Right atrium auricular region (tissue), 2 donors: Measurements from ENCODE around the gene SCARF2. TPM values are rescaled to one million over a fixed set of nuclear protein-coding genes. Genes with fewer than 3 reads are reported as not detected.
A peak's percentile ranks its signal among the peaks of the same experiment; 100 is the strongest.

Source experiments
- DNase-seq: peaks from one replicate; pipeline ENCODE4 v3.0.0-alpha.2; 2019; ENCODE audit warnings: low spot score
- H3K27ac ChIP-seq, 2 donors: fragments of 200-600 bp; sonication (generic); 1 replicate in 1 of 2; 2 replicates in 1 of 2; pipeline ENCODE4 v1.5.1; 2016 to 2019
- H3K27me3 ChIP-seq, 2 donors: fragments of 200-600 bp; sonication (generic); one replicate each; pipeline versions ENCODE4 v1.5.1 to v1.6.0; 2017 to 2019
- H3K36me3 ChIP-seq: fragments of 200-600 bp; sonication (generic); one replicate; pipeline ENCODE4 v1.5.1; 2016
- H3K4me1 ChIP-seq, 2 donors: fragments of 200-600 bp; sonication (generic); one replicate each; pipeline versions ENCODE4 v1.5.1 to v1.6.0; 2017 to 2019
- H3K4me3 ChIP-seq, 2 donors: fragments of 200-600 bp; sonication (generic); 1 replicate in 1 of 2; 2 replicates in 1 of 2; pipeline ENCODE4 v1.5.1; 2017 to 2019; ENCODE audit warnings: mild to moderate bottlenecking in 1 of 2, moderate library complexity in 1 of 2
- H3K9me3 ChIP-seq, 2 donors: fragments of 200-600 bp; sonication (generic); one replicate each; pipeline ENCODE4 v1.5.1; 2019
- CTCF ChIP-seq, 2 donors: fragments of 200-600 bp; sonication (generic); IDR thresholded peaks; one replicate each; pipeline ENCODE4 v1.5.1; 2019; ENCODE audit warnings: antibody characterized with exemption in 2 of 2
- total RNA-seq, 2 donors: library from RNA; depleted of rRNA; stranded (reverse); fragments of >200 nt; gene quantifications; one replicate each; pipeline ENCODE4 v1.1.0, GENCODE V29; 2016

The SCARF2 gene
- total RNA-seq, 2 donors from 2014 or later = 6.5 to 11.0 TPM

- no peak for DNase-seq
- no peaks in the 10 kb centered on the region for H3K36me3 ChIP-seq
- TF ChIP-seq CTCF (IDR thresholded peaks at IDR 0.05) = no peak
- H3K27ac ChIP-seq = peak overlapping the region; percentile 77 to 81
- H3K9me3 ChIP-seq = no peaks in the 10 kb centered on the region
- no peaks in the 10 kb centered on the region for H3K27me3 ChIP-seq
- peaks cover 0 to 45% of the 10 kb centered on the region in 2 donors for H3K4me1 ChIP-seq
- H3K4me3 ChIP-seq = peak overlapping the region in 1 of 2 donors; percentile 71
These were observed 1.3 kb upstream of the SCARF2 start for GRCh38 chr22:20438678-20439492.

- H3K4me3 ChIP-seq = peak overlapping the region; percentile 53 to 71
- H3K36me3 ChIP-seq = no peaks in the 10 kb centered on the region
- peak overlapping the region; percentile 77 to 81 for H3K27ac ChIP-seq
- no peak for TF ChIP-seq CTCF (IDR thresholded peaks at IDR 0.05)
- H3K4me1 ChIP-seq = peaks cover 0 to 45% of the 10 kb centered on the region in 2 donors
- H3K9me3 ChIP-seq = no peaks in the 10 kb centered on the region
- H3K27me3 ChIP-seq = no peaks in the 10 kb centered on the region
- no peak for DNase-seq
These were observed 727 bp upstream of the SCARF2 start for GRCh38 chr22:20438427-20438677.

- peaks cover 0 to 41% of the 10 kb centered on the region in 2 donors for H3K4me1 ChIP-seq
- H3K9me3 ChIP-seq = no peaks in the 10 kb centered on the region
- TF ChIP-seq CTCF (IDR thresholded peaks at IDR 0.05) = no peak
- no peak for DNase-seq
- H3K4me3 ChIP-seq = peak overlapping the region; percentile 53 to 71
- H3K27me3 ChIP-seq = no peaks in the 10 kb centered on the region
- H3K36me3 ChIP-seq = no peaks in the 10 kb centered on the region
- peak overlapping the region; percentile 68 to 72 for H3K27ac ChIP-seq
These were observed 635 bp downstream of the SCARF2 start for GRCh38 chr22:20436768-20437612.

GRCh38 chr22:20436307-20436767 lies 1.3 kb downstream of the SCARF2 start:
- peak overlapping the region; percentile 68 to 72 for H3K27ac ChIP-seq
- H3K36me3 ChIP-seq = no peaks in the 10 kb centered on the region
- H3K9me3 ChIP-seq = no peaks in the 10 kb centered on the region
- peaks cover 0 to 41% of the 10 kb centered on the region in 2 donors for H3K4me1 ChIP-seq
- no peaks in the 10 kb centered on the region for H3K27me3 ChIP-seq
- peak overlapping the region; percentile 53 to 71 for H3K4me3 ChIP-seq
- no peak for TF ChIP-seq CTCF (IDR thresholded peaks at IDR 0.05)
- no peak for DNase-seq

GRCh38 chr22:20435436-20436306 lies 2.0 kb downstream of the SCARF2 start:
- no peaks in the 10 kb centered on the region for H3K9me3 ChIP-seq
- DNase-seq = no peak
- TF ChIP-seq CTCF (IDR thresholded peaks at IDR 0.05) = no peak
- peak overlapping the region; percentile 53 to 71 for H3K4me3 ChIP-seq
- no peaks in the 10 kb centered on the region for H3K27me3 ChIP-seq
- H3K4me1 ChIP-seq = peaks cover 0 to 48% of the 10 kb centered on the region in 2 donors
- H3K36me3 ChIP-seq = no peaks in the 10 kb centered on the region
- H3K27ac ChIP-seq = peak overlapping the region in 1 of 2 donors; percentile 68
